Measurements from ENCODE around the gene GUK1.
"Not testable (repeated sequence)": the region's sequence is repeated elsewhere in the genome, so short reads cannot be mapped to it uniquely, and the experiment has no call there.

The GUK1 gene

GRCh38 chr1:228166170-228166936 is 26.3 kb downstream of the GUK1 start:
- Mint-ChIP-seq H3K9me3 (no peaks in the 10 kb centered on the region), H3K36me3 (ENCODE audit: low read depth) (no peaks in the 10 kb centered on the region), H3K27me3 (no peaks in the 10 kb centered on the region), H3K4me3 (peak overlapping the region; percentile 86), H3K27ac (peak overlapping the region; percentile 68), H3K4me1 (peaks cover 34% of the 10 kb centered on the region)
- DNase-seq (peak; percentile 62), ATAC-seq (peak; percentile 80)

- Mint-ChIP-seq H3K27me3 (no peaks in the 10 kb centered on the region), H3K9me3 (no peaks in the 10 kb centered on the region), H3K4me3 (no peak overlapping the region), H3K27ac (no peak overlapping the region), H3K36me3 (ENCODE audit: low read depth) (no peaks in the 10 kb centered on the region), H3K4me1 (peaks cover 26% of the 10 kb centered on the region)
- DNase-seq, result no peak
- no peak for ATAC-seq
These were observed 28.6 kb downstream of the GUK1 start for GRCh38 chr1:228168563-228169270.

GRCh38 chr1:228169345-228169744 is 29.3 kb downstream of the GUK1 start:
- Mint-ChIP-seq H3K4me3 (no peak overlapping the region), H3K27me3 (no peaks in the 10 kb centered on the region), H3K36me3 (ENCODE audit: low read depth) (no peaks in the 10 kb centered on the region), H3K9me3 (no peaks in the 10 kb centered on the region), H3K27ac (no peak overlapping the region), H3K4me1 (peaks cover 20% of the 10 kb centered on the region)
- DNase-seq (no peak), ATAC-seq (no peak)

GRCh38 chr1:228170666-228171065 is 30.6 kb downstream of the GUK1 start:
- peaks cover 12% of the 10 kb centered on the region for H3K4me1 Mint-ChIP-seq
- ATAC-seq (no peak), DNase-seq (no peak)
- no peaks in the 10 kb centered on the region for H3K9me3 Mint-ChIP-seq
- H3K27ac Mint-ChIP-seq, result no peak overlapping the region
- H3K4me3 Mint-ChIP-seq, result no peak overlapping the region
- H3K36me3 Mint-ChIP-seq (ENCODE audit: low read depth), result no peaks in the 10 kb centered on the region
- H3K27me3 Mint-ChIP-seq, result no peaks in the 10 kb centered on the region

GRCh38 chr1:228171221-228171891 is 31.3 kb downstream of the GUK1 start:
- ATAC-seq (no peak), DNase-seq (no peak)
- Mint-ChIP-seq H3K9me3 (no peaks in the 10 kb centered on the region), H3K4me3 (no peak overlapping the region), H3K27me3 (no peaks in the 10 kb centered on the region), H3K36me3 (ENCODE audit: low read depth) (no peaks in the 10 kb centered on the region), H3K4me1 (peaks cover 12% of the 10 kb centered on the region), H3K27ac (no peak overlapping the region)

- H3K4me1 Mint-ChIP-seq, result peaks cover 1% of the 10 kb centered on the region
- H3K27me3 Mint-ChIP-seq, result no peaks in the 10 kb centered on the region
- H3K27ac Mint-ChIP-seq, result no peak overlapping the region
- H3K4me3 Mint-ChIP-seq, result no peak overlapping the region
- no peak for DNase-seq
- no peaks in the 10 kb centered on the region for H3K36me3 Mint-ChIP-seq (ENCODE audit: low read depth)
- no peak for ATAC-seq
- no peaks in the 10 kb centered on the region for H3K9me3 Mint-ChIP-seq
These were observed 32.8 kb downstream of the GUK1 start for GRCh38 chr1:228172591-228173527.

GRCh38 chr1:228173528-228174481 is 33.7 kb downstream of the GUK1 start:
- H3K9me3 Mint-ChIP-seq; H3K27ac Mint-ChIP-seq; H3K4me3 Mint-ChIP-seq; DNase-seq; ATAC-seq; H3K27me3 Mint-ChIP-seq; H3K4me1 Mint-ChIP-seq; H3K36me3 Mint-ChIP-seq (ENCODE audit: low read depth): not testable (repeated sequence)

- no peaks in the 10 kb centered on the region for H3K4me1 Mint-ChIP-seq
- H3K36me3 Mint-ChIP-seq (ENCODE audit: low read depth), result no peaks in the 10 kb centered on the region
- ATAC-seq, result peak; percentile 24
- no peak overlapping the region for H3K27ac Mint-ChIP-seq
- no peak for DNase-seq
- H3K27me3 Mint-ChIP-seq, result no peaks in the 10 kb centered on the region
- H3K4me3 Mint-ChIP-seq, result no peak overlapping the region
- H3K9me3 Mint-ChIP-seq, result no peaks in the 10 kb centered on the region
These were observed 34.6 kb downstream of the GUK1 start for GRCh38 chr1:228174482-228175315.

- ATAC-seq (no peak), DNase-seq (no peak)
- H3K36me3 Mint-ChIP-seq (ENCODE audit: low read depth), result no peaks in the 10 kb centered on the region
- no peak overlapping the region for H3K4me3 Mint-ChIP-seq
- H3K9me3 Mint-ChIP-seq, result no peaks in the 10 kb centered on the region
- H3K27me3 Mint-ChIP-seq, result no peaks in the 10 kb centered on the region
- H3K27ac Mint-ChIP-seq, result no peak overlapping the region
- no peaks in the 10 kb centered on the region for H3K4me1 Mint-ChIP-seq
These were observed 35.4 kb downstream of the GUK1 start for GRCh38 chr1:228175316-228176023.

- H3K27ac Mint-ChIP-seq, result no peak overlapping the region
- DNase-seq (no peak), ATAC-seq (no peak)
- H3K4me3 Mint-ChIP-seq, result no peak overlapping the region
- no peaks in the 10 kb centered on the region for H3K36me3 Mint-ChIP-seq (ENCODE audit: low read depth)
- no peaks in the 10 kb centered on the region for H3K9me3 Mint-ChIP-seq
- H3K27me3 Mint-ChIP-seq, result no peaks in the 10 kb centered on the region
- H3K4me1 Mint-ChIP-seq, result no peaks in the 10 kb centered on the region
These were observed 35.9 kb downstream of the GUK1 start for GRCh38 chr1:228176024-228176395.

- Mint-ChIP-seq H3K27ac (no peak overlapping the region), H3K36me3 (ENCODE audit: low read depth) (no peaks in the 10 kb centered on the region), H3K9me3 (no peaks in the 10 kb centered on the region), H3K27me3 (no peaks in the 10 kb centered on the region), H3K4me3 (no peak overlapping the region), H3K4me1 (no peaks in the 10 kb centered on the region)
- no peak for DNase-seq
- no peak for ATAC-seq
These were observed 36.5 kb downstream of the GUK1 start for GRCh38 chr1:228176461-228177182.

GRCh38 chr1:228177183-228177475 is 37.0 kb downstream of the GUK1 start:
- no peaks in the 10 kb centered on the region for H3K9me3 Mint-ChIP-seq
- no peak for DNase-seq
- no peak for ATAC-seq
- no peaks in the 10 kb centered on the region for H3K36me3 Mint-ChIP-seq (ENCODE audit: low read depth)
- H3K4me1 Mint-ChIP-seq, result no peaks in the 10 kb centered on the region
- H3K4me3 Mint-ChIP-seq, result no peak overlapping the region
- H3K27me3 Mint-ChIP-seq, result no peaks in the 10 kb centered on the region
- H3K27ac Mint-ChIP-seq, result no peak overlapping the region

Data from activated naive CD8-positive, alpha-beta T cell treated with anti-CD3 and anti-CD28 coated beads, Interleukin-2, amount 50 U/mL, for 24 hours (primary cell).